GM19238 (cell line): ENCODE measurements around the gene BAD.

Source experiments
- DNase-seq: peaks from one replicate; pipeline ENCODE4 v3.0.0; 2011; ENCODE audit warnings: low spot score; ENCODE audit not compliant: insufficient read length

Gene BAD

DNA sequence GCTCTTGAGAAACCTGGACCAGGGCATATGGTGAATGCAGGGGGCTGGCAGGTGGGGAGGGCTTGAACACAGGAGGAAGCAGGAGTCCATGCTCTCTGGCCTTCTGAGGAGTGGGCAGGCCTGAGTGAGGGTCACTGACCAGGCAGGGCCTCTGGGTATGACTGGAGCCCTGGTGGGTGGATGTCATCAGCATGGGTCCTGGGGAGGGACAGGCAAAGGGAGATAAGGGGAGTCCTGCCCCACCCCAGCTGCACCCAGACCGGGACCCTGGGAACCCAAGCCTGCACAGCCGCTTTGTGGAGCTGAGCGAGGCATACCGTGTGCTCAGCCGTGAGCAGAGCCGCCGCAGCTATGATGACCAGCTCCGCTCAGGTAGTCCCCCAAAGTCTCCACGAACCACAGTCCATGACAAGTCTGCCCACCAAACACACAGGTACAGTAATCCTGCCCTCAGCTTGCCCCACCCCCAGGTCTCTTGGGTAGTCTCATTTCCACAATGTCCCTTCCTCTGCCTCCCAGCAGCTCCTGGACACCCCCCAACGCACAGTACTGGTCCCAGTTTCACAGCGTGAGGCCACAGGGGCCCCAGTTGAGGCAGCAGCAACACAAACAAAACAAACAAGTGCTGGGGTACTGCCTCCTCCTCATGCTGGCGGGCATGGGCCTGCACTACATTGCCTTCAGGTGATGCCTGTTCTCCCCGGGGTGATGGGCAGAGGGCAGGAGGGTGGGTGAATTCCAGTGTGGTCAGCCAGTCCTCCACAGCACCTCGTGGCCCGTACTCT is 52.1 kb downstream of the BAD start:
- DNase-seq = no peak

- no peak for DNase-seq
Observed at GRCh38 chr11:64231546-64231945, 52.9 kb downstream of the BAD start.

DNA sequence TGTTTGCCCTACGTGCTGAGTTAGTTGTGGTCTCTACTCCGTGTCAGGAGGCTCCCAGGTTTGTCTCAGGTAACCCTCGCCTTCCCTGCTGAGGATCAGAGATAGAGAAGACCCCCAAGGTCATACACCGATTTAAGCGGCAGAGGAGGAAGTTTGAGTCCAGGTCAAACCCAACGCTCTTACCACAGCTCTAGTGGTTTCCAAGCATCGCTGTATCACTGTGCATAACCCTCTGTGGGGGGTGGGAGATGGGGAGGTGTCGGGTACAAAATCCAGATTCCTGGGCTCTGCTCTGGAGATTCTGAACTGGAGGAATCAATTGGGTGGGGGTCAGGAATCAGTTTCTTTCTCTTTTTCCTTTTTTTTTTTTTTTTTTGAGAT is 53.5 kb downstream of the BAD start:
- no peak for DNase-seq

- DNase-seq = peak; percentile 91
Observed at GRCh38 chr11:64230171-64230984, 54.1 kb downstream of the BAD start, which contains the start of gene DNAJC4. TSS of gene DNAJC4 (plus strand) at chr11:64230548. CDS start at chr11:64230855, 307 bp downstream.

- no peak for DNase-seq
Observed at GRCh38 chr11:64229744-64230170, 54.7 kb downstream of the BAD start.

- DNase-seq = no peak
Observed at GRCh38 chr11:64229090-64229743, 55.2 kb downstream of the BAD start.

DNA sequence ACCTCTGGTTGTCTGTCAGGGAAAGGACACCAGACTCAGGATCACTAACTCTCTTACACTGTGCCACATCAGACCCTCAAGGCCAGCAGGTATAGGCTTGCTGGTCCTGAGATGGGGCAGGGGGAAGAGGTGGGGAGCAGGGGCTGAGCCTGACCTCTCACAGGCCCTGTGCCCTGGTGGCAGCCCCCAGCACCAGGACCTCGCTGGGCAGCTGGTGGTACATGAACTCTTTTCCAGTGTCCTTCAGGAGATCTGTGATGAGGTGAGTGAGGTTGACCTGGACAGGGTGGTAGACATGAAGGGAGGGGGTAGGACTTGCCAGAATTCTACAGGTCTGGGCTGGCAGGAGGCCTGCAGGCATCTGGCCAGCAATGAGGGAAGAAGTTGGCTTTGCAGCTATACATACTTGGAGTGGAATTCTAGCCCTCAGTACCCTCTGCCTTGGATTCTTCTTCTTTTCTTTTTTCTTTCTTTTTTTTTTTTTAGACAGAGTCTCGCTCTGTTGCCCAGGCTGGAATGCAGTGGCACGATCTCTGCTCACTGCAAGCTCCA is 57.0 kb downstream of the BAD start:
- DNase-seq = no peak

DNA sequence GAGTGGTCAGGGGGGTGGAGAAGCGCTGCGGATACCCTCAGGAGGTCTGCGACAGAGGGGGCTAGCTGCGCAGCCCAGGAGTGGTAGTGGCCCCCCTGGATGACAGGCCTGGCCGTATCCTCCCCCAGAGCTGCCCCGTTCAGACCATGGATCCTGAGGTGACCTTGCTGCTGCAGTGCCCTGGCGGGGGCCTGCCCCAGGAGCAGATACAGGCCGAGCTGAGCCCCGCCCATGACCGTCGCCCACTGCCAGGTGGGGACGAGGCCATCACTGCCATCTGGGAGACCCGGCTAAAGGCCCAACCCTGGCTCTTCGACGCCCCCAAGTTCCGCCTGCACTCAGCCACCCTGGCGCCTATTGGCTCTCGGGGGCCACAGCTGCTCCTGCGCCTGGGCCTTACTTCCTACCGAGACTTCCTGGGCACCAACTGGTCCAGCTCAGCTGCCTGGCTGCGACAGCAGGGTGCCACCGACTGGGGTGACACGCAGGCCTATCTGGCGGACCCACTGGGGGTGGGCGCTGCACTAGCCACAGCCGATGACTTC is 57.9 kb downstream of the BAD start:
- DNase-seq = peak; percentile 71

DNA sequence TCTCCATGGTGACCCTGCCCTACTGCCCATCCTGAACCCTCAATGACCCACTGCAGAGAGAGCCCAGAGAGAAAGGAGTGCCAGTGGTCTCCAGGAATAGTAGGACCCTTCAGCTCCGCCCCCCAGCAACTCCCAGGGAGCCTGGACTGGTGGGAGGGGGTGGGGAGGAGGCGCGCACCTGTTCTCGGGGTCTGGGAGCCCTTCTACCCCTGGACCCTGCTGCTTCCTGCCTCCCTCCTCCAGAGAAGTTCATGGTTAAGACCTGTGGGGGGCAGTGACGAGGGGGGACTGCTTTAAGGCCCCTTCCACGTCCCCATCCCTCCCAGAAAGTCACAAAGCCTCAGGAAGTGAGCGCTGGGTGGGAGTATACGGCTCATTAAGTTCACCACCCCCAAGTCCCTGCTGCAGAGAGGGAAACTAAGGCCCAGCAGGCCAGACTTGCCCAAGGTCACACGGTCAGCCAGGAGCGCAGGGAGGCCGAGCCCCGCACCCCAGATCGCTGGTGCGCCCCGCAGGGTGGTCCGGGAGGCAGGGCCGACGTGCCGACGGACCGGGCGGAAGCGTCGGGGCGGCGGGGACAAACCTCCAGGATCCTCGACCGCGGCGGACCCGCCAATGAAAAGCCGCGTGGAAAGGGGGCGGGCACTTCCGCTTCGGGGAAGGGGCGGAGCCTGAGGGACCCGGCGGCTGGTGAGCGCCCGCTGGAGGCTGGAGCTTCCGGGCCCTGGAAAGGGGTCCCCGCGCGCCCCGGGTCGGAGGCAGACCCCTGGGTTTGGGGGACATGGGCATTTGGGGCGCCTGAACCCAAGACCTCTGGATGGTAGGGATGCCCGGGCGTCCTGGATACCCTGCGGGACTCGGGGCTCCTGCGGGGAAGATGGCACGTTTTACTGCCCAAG is 58.6 kb downstream of the BAD start, which contains the start of the genes NUDT22 and TRPT1:
TSS of gene NUDT22 (plus strand) at position 667 of the 899 bp plus-strand sequence. CDS start 379 bp downstream, outside the sequence.
TSS of gene TRPT1 (minus strand) at position 579 of the 899 bp plus-strand sequence. CDS start at position 253, 326 bp downstream.
- DNase-seq = peak; percentile 94

DNA sequence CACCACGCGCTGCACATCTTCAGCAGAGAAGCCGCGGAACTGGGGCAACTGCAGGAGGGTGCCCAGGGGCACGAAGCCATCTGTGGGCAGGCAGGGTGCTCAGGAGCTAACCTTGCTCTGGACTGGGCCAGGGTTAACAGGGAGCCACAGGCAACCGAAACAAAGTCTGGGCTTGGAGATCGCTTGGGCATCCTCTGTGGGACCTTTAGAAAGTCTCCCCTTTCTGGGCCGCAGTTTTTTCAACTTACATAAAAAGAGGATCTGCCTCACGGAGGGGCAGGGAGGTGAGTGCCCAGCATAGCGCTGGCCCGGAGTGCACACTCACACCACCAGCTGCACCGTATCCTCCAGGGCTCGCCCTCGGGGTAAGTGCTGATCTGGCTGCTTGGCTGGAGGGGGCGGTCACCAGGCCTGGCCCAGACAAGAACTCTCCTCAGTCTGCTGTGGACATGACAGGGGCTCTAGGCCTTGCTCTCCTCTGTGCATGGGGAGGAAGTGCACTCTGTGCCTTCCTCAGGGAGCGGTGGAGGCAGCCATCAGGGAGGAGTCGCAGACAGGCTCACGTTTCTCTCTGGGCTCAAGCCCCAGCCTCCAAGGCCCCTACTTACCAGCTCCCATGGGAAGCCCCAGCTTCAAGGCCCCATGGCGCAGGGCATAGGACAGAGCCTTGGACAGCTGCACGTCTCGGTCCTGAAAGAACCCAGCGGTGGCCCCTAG is 59.4 kb downstream of the BAD start:
- DNase-seq = no peak

GRCh38 chr11:64224151-64224890 is 60.1 kb downstream of the BAD start:
- no peak for DNase-seq

- DNase-seq = no peak
Observed at GRCh38 chr11:64223001-64223651, 61.3 kb downstream of the BAD start.

- DNase-seq = no peak
Observed at GRCh38 chr11:64222651-64223000, 61.8 kb downstream of the BAD start.

DNA sequence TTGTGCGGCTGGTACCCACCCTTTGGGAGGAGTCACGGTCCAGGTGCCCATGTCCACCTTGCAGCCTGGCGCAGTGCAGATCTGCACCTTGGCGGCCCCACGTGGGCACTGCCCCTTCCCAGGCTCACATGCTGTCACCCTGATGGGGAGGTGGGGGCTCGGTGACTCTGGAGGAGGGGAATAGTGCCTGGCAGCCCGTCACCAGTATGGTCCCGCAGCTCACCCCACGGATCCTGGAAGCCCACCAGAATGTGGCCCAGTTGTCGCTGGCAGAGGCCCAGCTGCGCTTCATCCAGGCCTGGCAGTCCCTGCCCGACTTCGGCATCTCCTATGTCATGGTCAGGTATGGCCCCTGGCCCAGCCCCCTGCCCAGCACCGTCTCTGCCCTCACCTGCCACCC is 63.7 kb downstream of the BAD start:
- no peak for DNase-seq

DNA sequence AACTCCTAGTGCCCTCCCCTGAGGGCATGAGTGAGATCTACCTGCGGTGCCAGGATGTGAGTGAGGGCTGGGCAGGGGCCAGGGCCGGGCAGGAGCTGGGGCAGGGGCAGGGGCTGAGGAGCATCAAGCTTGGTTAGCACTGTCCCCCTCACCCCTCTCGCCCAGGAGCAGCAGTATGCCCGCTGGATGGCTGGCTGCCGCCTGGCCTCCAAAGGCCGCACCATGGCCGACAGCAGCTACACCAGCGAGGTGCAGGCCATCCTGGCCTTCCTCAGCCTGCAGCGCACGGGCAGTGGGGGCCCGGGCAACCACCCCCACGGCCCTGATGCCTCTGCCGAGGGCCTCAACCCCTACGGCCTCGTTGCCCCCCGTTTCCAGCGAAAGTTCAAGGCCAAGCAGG is 64.2 kb downstream of the BAD start:
- DNase-seq = no peak
